DOHH2 (cell line): ENCODE measurements around the gene WSCD2.

ENCODE experiments used
- EZH2phosphoT487 ChIP-seq: fragments of 200-600 bp; sonication (generic); IDR thresholded peaks from 2 replicates; pipeline ENCODE4 v1.6.1; 2017; ENCODE audit warnings: borderline replicate concordance, mild to moderate bottlenecking, antibody characterized with exemption, low read length, moderate library complexity, mixed read lengths
- TF ChIP-seq, protein P1 (sequence below): fragments of 200-600 bp; sonication (generic); IDR thresholded peaks from one replicate; pipeline ENCODE4 v1.5.1; 2014; ENCODE audit warnings: antibody characterized with exemption, mild to moderate bottlenecking, low read depth, low read length; ENCODE audit not compliant: poor library complexity, severe bottlenecking

DNA sequence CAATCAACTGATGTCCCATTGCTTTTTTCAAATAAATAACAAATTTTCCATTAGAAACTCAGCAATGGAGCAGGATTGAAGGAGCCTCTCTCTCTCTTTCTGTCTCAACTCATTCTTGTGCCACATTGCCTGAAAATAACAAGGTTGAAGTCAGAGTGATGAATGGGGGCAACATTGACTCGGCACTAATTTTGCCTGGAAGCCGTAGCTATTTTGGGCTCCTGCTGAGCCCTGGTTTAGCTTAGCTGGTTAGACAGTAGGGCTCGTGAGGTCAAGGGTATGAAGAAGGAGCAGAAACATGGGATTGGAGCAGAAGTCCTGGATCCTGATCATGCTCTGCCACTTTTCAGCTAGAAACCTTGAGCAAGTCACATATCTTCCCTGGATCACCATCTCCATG is 38.9 kb downstream of the WSCD2 start:
- TF ChIP-seq, protein P1, sequence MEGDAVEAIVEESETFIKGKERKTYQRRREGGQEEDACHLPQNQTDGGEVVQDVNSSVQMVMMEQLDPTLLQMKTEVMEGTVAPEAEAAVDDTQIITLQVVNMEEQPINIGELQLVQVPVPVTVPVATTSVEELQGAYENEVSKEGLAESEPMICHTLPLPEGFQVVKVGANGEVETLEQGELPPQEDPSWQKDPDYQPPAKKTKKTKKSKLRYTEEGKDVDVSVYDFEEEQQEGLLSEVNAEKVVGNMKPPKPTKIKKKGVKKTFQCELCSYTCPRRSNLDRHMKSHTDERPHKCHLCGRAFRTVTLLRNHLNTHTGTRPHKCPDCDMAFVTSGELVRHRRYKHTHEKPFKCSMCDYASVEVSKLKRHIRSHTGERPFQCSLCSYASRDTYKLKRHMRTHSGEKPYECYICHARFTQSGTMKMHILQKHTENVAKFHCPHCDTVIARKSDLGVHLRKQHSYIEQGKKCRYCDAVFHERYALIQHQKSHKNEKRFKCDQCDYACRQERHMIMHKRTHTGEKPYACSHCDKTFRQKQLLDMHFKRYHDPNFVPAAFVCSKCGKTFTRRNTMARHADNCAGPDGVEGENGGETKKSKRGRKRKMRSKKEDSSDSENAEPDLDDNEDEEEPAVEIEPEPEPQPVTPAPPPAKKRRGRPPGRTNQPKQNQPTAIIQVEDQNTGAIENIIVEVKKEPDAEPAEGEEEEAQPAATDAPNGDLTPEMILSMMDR = no peak
- TF ChIP-seq EZH2phosphoT487 = no peak
